GM19240 (cell line): ENCODE results near the gene CUX1.
"Not testable (repeated sequence)": the region's sequence is repeated elsewhere in the genome, so short reads cannot be mapped to it uniquely, and the experiment has no call there.

ENCODE experiments used
- DNase-seq: peaks from one replicate; pipeline ENCODE4 v3.0.0; 2011; ENCODE audit warnings: low spot score; ENCODE audit not compliant: insufficient read length

Gene CUX1

GRCh38 chr7:101869901-101870290 is 52.5 kb downstream of the CUX1 start:
- no peak for DNase-seq

GRCh38 chr7:101870361-101871062 is 53.1 kb downstream of the CUX1 start:
- no peak for DNase-seq

- DNase-seq: no peak
Observed at GRCh38 chr7:101871351-101871750, 53.9 kb downstream of the CUX1 start.

GRCh38 chr7:101874028-101874427 is 56.6 kb downstream of the CUX1 start:
- DNase-seq: no peak

GRCh38 chr7:101875283-101875846 is 57.9 kb downstream of the CUX1 start:
- DNase-seq: no peak

- no peak for DNase-seq
Observed at GRCh38 chr7:101877882-101878591, 60.6 kb downstream of the CUX1 start.

GRCh38 chr7:101878938-101879337 is 61.5 kb downstream of the CUX1 start:
- DNase-seq: no peak

GRCh38 chr7:101879565-101879964 is 62.1 kb downstream of the CUX1 start:
- no peak for DNase-seq

- DNase-seq: no peak
Observed at GRCh38 chr7:101880282-101881054, 63.0 kb downstream of the CUX1 start.

GRCh38 chr7:101882005-101882421 is 64.6 kb downstream of the CUX1 start:
- no peak for DNase-seq

GRCh38 chr7:101882595-101883564 is 65.5 kb downstream of the CUX1 start:
- DNase-seq: no peak

GRCh38 chr7:101884671-101885596 is 67.5 kb downstream of the CUX1 start:
- peak; percentile 68 for DNase-seq

GRCh38 chr7:101885597-101885955 is 68.2 kb downstream of the CUX1 start:
- no peak for DNase-seq

- DNase-seq: not testable (repeated sequence)
Observed at GRCh38 chr7:101887352-101887751, 69.9 kb downstream of the CUX1 start.

- DNase-seq: not testable (repeated sequence)
Observed at GRCh38 chr7:101888564-101888963, 71.1 kb downstream of the CUX1 start.

- no peak for DNase-seq
Observed at GRCh38 chr7:101890749-101891523, 73.5 kb downstream of the CUX1 start.

- no peak for DNase-seq
Observed at GRCh38 chr7:101891936-101892640, 74.7 kb downstream of the CUX1 start.

- DNase-seq: no peak
Observed at GRCh38 chr7:101893341-101894082, 76.1 kb downstream of the CUX1 start.
